GM21526 (cell line): ENCODE results near the gene NPAS3.

Experiments
- ATAC-seq: cut with Tn5 transposase; IDR thresholded peaks from one replicate; pipeline ENCODE4 v1.9.1; 2021; ENCODE audit warnings: moderate library complexity; ENCODE audit not compliant: unreplicated experiment, low FRiP score

NPAS3 gene

DNA sequence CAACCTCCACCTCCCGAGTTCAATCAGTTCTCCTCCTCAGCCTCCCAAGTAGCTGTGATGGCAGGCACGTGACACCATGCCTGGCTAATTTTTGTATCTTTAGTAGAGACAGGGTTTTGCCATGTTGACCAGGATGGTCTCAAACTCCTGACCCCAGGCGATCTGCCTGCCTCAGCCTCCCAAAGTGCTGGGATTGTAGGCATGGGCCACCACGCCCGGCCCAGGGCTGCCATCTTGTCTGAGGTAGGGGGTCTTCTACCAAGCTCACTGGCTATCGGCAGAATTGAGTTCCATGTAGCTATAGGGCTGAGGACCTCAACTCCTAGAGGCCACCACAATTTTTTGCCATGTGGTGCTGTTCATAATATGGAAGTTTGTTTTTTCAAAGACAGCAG is 896.6 kb downstream of the NPAS3 start:
- ATAC-seq: no peak

DNA sequence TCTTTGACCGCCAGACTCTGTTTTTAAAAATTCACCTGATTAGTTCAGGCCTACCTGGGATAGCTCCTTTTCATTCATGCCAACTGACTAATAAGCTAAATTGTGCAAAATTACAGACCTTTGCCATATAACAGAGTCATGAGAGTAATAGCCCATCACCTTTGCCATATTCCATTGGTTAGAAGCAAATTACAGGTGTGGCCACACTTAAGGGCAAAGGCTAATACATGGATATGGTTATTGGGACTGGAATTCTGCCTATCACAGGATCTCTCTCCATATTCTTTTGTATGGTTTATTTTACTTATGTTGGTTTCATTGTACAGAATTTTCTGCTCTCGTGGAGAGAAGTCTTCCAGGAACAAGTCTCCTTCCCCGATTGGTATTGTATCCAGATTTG is 897.0 kb downstream of the NPAS3 start:
- ATAC-seq: no peak

DNA sequence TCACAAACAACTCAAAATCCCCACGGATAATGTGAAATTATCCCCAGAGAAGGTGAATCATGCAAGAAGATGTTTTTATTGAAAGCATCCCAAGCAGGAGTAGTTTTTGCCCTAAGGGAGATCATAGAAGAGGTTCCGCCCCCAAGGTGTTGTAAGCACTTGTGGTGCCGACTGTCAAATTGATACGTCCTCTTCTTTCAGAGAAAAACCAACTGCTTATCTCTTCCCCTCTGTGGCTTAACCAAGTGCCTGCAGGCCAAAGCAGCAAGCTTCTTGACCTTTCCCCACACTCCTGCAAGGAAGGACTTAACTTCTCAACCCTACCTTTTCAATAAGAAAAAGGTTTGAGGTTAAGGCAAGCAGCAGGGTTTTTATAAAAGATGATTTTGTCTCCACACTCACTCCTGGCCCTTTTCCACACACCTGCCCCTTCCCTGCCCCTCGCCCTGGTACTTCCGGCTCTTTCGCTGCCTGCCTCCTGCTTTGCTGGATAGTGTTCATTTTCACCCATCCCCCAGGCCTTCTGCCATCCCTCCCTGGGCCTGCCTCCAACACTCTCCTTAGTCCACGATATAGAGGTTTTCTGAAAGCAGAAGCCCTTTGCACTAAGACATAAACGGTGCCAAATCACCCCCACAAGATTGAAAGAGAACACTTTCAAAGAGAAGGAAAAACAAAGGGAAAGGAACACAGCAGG is 897.7 kb downstream of the NPAS3 start:
- ATAC-seq: no peak

GRCh38 chr14:33836900-33837577 is 898.4 kb downstream of the NPAS3 start:
- no peak for ATAC-seq

DNA sequence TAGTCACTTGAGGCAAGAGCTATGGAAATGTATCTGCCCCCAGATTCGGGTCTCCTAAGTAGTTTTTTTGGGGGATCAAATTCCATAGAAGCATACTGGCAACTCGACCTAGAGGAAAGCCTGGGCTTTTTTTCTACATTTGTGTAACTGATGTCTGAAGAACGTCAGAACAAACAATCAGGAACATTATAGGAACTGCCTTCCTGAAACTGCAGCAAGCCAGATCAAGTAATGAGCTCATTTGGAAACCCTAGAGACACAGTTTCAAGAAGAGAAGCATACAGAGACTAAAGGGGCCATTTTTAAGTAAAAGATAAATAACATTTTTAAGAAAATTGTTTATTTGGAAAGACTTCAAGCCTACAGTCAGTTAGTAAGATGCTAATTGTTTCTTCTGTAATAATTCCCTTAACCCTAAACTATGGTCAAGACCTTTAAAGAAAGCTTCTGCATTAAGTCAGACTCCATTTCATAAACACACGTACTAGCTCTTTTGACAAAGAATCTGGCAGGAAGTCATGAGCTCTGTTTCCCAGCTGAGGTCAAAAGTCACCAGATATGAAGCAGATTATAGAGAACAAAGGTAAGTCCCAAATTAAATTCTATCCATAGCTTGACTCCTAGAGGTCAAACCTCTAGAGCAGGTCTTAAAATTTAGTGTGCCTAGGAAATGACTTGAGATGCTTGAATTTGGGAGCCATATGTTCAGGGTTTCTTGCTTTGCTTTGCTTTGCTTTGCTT is 899.4 kb downstream of the NPAS3 start:
- ATAC-seq: no peak

- no peak for ATAC-seq
Observed at GRCh38 chr14:33839193-33840076, 900.8 kb downstream of the NPAS3 start.

- no peak for ATAC-seq
Observed at GRCh38 chr14:33840797-33841196, 902.1 kb downstream of the NPAS3 start.

DNA sequence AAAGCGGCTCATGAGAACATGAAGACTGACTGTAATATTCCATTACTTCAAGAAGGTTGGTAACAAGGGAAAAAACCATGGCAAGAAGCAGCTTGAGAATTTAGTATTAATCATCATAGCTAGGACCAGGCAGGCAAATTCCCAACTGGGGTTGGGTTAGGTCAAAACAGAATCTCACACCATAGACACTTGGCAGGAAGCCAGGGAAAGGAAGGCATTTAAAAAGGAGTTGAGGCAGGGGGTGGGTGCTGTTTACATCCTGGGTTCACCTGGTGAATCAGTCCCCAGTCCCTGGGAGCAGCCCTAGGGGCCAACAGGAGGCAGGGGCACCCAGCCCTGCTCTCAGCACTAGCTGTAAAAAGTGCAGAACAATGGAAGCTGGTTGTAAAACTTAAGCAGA is 903.6 kb downstream of the NPAS3 start:
- ATAC-seq: no peak

DNA sequence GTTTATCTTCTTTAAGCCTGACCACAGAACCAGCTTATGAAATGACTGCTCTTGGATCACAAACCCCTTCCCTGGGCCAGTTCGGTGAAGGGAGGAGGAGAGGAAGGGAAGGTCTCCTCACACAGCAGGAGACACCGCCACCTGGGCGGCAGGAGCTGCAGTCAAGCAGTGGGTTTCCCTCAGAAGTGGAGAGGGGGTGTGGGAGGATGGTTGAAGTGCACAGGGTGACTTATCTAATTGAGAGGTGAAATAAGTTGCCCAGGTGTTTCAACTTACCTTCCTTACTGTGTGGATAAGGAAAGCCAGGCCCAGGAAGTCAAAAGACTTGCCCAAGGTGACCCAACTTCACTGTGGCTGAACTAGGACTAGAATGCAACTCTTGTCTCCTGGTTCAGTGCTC is 905.4 kb downstream of the NPAS3 start:
- no peak for ATAC-seq

DNA sequence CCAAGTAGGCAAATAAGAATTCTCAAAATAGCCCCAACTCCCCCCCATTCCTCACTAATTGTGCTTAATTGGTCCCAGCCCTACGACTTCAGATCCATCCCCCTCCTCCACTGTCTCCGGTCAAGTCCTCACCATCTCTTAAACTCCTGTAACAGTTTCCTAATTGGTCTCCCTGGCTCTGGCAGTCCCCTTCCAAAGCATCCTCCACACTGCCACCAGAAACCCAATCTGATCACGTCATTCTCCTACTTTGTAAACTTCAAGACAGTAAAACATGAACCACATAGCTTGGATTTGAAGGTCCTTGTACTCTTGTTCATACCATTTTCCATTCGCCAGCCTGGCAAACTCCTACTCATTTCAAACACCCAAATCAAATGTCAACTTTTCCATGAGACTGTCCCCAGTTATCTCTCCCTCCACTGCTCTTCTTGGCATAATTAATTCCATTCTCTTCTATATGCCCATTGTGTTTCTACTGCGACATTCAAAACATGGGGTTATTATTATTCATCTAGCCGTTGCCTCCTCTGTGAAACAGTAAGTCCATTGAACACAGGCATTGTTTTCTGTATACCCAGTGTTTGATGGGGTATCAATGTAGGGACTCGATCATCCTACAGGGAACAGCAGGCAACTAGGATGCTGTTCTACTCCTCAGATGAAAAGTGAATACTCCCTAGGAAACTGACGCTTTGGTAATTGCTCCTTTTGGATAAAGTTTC is 907.6 kb downstream of the NPAS3 start:
- ATAC-seq: no peak

GRCh38 chr14:33847066-33847465 is 908.4 kb downstream of the NPAS3 start:
- no peak for ATAC-seq

DNA sequence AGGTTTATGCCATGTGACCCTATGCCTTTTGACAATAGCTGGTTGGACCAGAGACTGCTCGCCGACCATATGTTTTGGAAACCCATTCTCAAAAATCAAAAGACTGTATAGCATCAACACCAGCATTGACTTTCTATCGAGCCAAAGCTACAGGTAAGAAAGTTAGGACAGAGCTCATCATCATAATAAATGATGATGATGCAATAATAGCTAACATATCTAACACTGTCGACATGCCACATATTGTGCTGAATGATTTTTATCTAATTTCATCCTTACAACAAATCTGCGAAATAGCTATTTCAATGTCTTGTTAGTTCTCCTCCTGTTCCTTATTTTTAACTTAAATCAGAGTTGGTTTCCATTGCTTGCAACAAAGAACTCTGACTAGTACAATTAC is 909.3 kb downstream of the NPAS3 start:
- no peak for ATAC-seq

- ATAC-seq: no peak
Observed at GRCh38 chr14:33848706-33849454, 910.2 kb downstream of the NPAS3 start.

DNA sequence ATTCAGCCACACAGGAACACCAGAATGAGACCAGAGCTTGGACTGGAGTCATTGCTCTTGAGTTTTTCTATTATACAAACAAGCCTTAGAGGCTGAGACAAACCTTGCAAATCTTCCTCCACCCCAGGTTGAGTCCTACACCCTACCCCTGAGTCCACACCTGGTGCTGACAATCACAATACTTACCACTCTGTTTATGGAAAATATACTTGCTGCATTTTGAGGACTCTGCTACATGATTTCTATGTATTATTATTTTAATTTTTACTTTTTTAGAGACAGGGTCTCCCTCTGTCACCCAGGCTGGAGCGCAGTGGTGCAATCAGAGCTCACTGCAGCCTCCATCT is 910.7 kb downstream of the NPAS3 start:
- no peak for ATAC-seq

DNA sequence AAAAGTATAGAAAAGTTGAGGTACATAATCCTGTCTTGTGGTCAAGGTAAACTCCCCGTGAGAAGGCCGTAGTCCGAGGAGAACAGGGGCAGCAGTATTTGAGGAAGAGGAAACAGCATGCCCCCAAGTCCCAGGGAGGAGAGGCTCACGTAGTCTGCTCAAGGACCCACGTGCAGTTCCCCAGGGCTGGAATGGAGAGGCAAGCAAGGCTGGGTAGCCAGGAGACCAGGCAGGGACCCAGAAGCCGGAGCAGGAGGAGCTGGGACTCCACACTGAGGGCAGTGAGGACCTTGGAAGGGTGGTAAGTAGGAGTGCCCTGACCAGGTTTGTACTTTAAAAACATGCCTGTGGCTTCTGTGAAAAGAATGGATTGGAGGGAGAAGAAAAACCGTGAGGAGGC is 912.1 kb downstream of the NPAS3 start:
- ATAC-seq: no peak

GRCh38 chr14:33851366-33851765 is 912.7 kb downstream of the NPAS3 start:
- no peak for ATAC-seq

- no peak for ATAC-seq
Observed at GRCh38 chr14:33851931-33852330, 913.3 kb downstream of the NPAS3 start.
